Uterus (tissue), 4 donors: ENCODE measurements around the gene CHRNA9. TPM values are rescaled to one million over a fixed set of nuclear protein-coding genes. Genes with fewer than 3 reads are reported as not detected.

Experiments
- DNase-seq, 2 donors: peaks; one replicate each; pipeline ENCODE4 v3.0.0-alpha.2; 2019 to 2020
- H3K27ac ChIP-seq, 2 donors: fragments of 200-600 bp; sonication (generic); 1 replicate in 1 of 2; 2 replicates in 1 of 2; pipeline ENCODE4 v1.5.1; 2016 to 2018
- H3K27me3 ChIP-seq, 2 donors: fragments of 200-600 bp; sonication (generic); one replicate each; pipeline ENCODE4 v1.5.1; 2018 to 2019; ENCODE audit warnings: control low read depth in 1 of 2
- H3K36me3 ChIP-seq, 2 donors: fragments of 200-600 bp; sonication (generic); one replicate each; pipeline ENCODE4 v1.5.1; 2019; ENCODE audit warnings: control low read depth in 1 of 2
- H3K4me1 ChIP-seq, 2 donors: fragments of 200-600 bp; sonication (generic); one replicate each; pipeline ENCODE4 v1.5.1; 2018 to 2019; ENCODE audit warnings: control low read depth in 1 of 2
- H3K4me3 ChIP-seq, 2 donors: fragments of 200-600 bp; sonication (generic); 1 replicate in 1 of 2; 2 replicates in 1 of 2; pipeline ENCODE4 v1.5.1; 2018 to 2019; ENCODE audit warnings: mild to moderate bottlenecking in 1 of 2
- H3K9me3 ChIP-seq, 2 donors: fragments of 200-600 bp; sonication (generic); one replicate each; pipeline ENCODE4 v1.5.1; 2019; ENCODE audit warnings: control low read depth in 1 of 2
- CTCF ChIP-seq, 4 experiments: fragments of 200-600 bp in 2 of 4; fragments of 450-650 bp in 2 of 4; sonication (generic) in 2 of 4; IDR thresholded peaks; one replicate each; pipeline ENCODE4 v1.5.1; 2016 to 2019; ENCODE audit warnings: antibody characterized with exemption in 4 of 4, mild to moderate bottlenecking in 2 of 4, moderate library complexity in 1 of 4
- POLR2A ChIP-seq, 2 donors: fragments of 450-650 bp; IDR thresholded peaks; one replicate each; pipeline ENCODE4 v1.6.1; 2016; ENCODE audit warnings: antibody characterized with exemption in 2 of 2, mild to moderate bottlenecking in 1 of 2, moderate library complexity in 1 of 2
- intact Hi-C: fragments of 100-400 bp; cut with DNase I; formaldehyde crosslinking; loops from one replicate; pipeline ENCODE4 v1.15.1; 2023; ENCODE audit warnings: low total_unique reads
- total RNA-seq, 4 donors: library from RNA; depleted of rRNA in 3 of 4; stranded (reverse); fragments of >200 nt in 3 of 4; gene quantifications; one replicate each; pipeline versions ENCODE4 v1.1.0 to v1.2.4, GENCODE V29; 2014 to 2023
- donor health status: DM: yes; HTN: yes; CAD: no.

CHRNA9 gene
- total RNA-seq, 4 donors from 2014 or later: not detected

GRCh38 chr4:40354158-40354557, 19.0 kb downstream of the CHRNA9 start:
- Histone ChIP-seq H3K36me3 (no peaks in the 10 kb centered on the region), H3K27me3 (no peaks in the 10 kb centered on the region), H3K4me3 (no peak overlapping the region), H3K9me3 (no peaks in the 10 kb centered on the region), H3K27ac (no peak overlapping the region), H3K4me1 (no peaks in the 10 kb centered on the region)
- no peak for DNase-seq
- TF ChIP-seq POLR2A (IDR thresholded peaks at IDR 0.05) (no peak), CTCF (IDR thresholded peaks at IDR 0.05) (no peak)
- intact Hi-C loops: no loop called here

GRCh38 chr4:40355131-40355530, 20.0 kb downstream of the CHRNA9 start:
- no peak overlapping the region for H3K27ac ChIP-seq
- H3K27me3 ChIP-seq: no peaks in the 10 kb centered on the region
- TF ChIP-seq POLR2A (IDR thresholded peaks at IDR 0.05): no peak
- no peak for TF ChIP-seq CTCF (IDR thresholded peaks at IDR 0.05)
- no peaks in the 10 kb centered on the region for H3K9me3 ChIP-seq
- H3K36me3 ChIP-seq: no peaks in the 10 kb centered on the region
- no peaks in the 10 kb centered on the region for H3K4me1 ChIP-seq
- intact Hi-C loops: no loop called here
- no peak overlapping the region for H3K4me3 ChIP-seq
- no peak for DNase-seq

- Histone ChIP-seq H3K36me3 (no peaks in the 10 kb centered on the region), H3K4me1 (no peaks in the 10 kb centered on the region), H3K27me3 (no peaks in the 10 kb centered on the region), H3K4me3 (no peak overlapping the region), H3K9me3 (no peaks in the 10 kb centered on the region), H3K27ac (no peak overlapping the region)
- intact Hi-C loops: no loop called here
- TF ChIP-seq CTCF (IDR thresholded peaks at IDR 0.05): no peak
- TF ChIP-seq POLR2A (IDR thresholded peaks at IDR 0.05): no peak
- DNase-seq: no peak
Measured at GRCh38 chr4:40357738-40358137, 22.6 kb downstream of the CHRNA9 start.

GRCh38 chr4:40361338-40361737, 26.2 kb downstream of the CHRNA9 start:
- Histone ChIP-seq H3K27ac (no peak overlapping the region), H3K9me3 (no peaks in the 10 kb centered on the region), H3K27me3 (no peaks in the 10 kb centered on the region), H3K4me3 (no peak overlapping the region), H3K36me3 (no peaks in the 10 kb centered on the region), H3K4me1 (no peaks in the 10 kb centered on the region)
- intact Hi-C loops: no loop called here
- DNase-seq: no peak
- TF ChIP-seq POLR2A (IDR thresholded peaks at IDR 0.05): no peak
- TF ChIP-seq CTCF (IDR thresholded peaks at IDR 0.05): no peak

GRCh38 chr4:40363382-40363920, 28.3 kb downstream of the CHRNA9 start:
- H3K36me3 ChIP-seq: no peaks in the 10 kb centered on the region
- TF ChIP-seq POLR2A (IDR thresholded peaks at IDR 0.05): no peak
- TF ChIP-seq CTCF (IDR thresholded peaks at IDR 0.05): no peak
- H3K27me3 ChIP-seq: no peaks in the 10 kb centered on the region
- no peak overlapping the region for H3K4me3 ChIP-seq
- H3K4me1 ChIP-seq: no peaks in the 10 kb centered on the region
- intact Hi-C loops: no loop called here
- H3K27ac ChIP-seq: no peak overlapping the region
- no peaks in the 10 kb centered on the region for H3K9me3 ChIP-seq
- no peak for DNase-seq
